Cerebellar nuclear complex (tissue), 1 donor: ENCODE results near the gene SPSB3.
A peak's percentile ranks its signal among the peaks of the same experiment; 100 is the strongest.
"Not testable (repeated sequence)": the region's sequence is repeated elsewhere in the genome, so short reads cannot be mapped to it uniquely, and the experiment has no call there.

Experiments
- DNase-seq, 2 experiments: peaks; one replicate each; lab custom pipeline; 2025; lab: John Stamatoyannopoulos, UW

Gene SPSB3

GRCh38 chr16:1816396-1817275 lies 34.3 kb upstream of the SPSB3 start:
- no peak for DNase-seq

GRCh38 chr16:1815461-1815860 lies 33.1 kb upstream of the SPSB3 start:
- no peak for DNase-seq

- peak in 1 of 2 experiments; percentile 2 for DNase-seq
Measured at GRCh38 chr16:1812732-1813163, 30.4 kb upstream of the SPSB3 start.

DNA sequence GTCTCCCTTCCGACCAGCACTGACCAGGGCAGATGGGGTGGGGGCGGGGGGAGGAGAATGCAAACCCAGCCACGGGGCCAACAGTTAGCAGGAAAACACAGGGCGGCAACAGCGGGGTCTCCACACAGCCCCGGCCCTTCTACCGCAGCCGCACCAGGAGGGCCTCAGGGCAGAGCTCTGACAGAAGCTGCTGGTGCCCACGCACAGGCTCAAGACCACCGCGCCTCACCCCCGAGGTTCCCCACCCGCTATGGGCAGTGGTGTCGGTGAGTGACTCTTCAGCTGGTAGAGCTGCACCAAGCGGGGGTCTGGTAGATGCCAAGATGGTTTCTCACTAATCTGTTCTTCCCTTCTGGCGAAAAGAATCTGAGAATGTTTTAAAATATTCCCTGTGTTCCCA lies 28.2 kb upstream of the SPSB3 start:
- no peak for DNase-seq

GRCh38 chr16:1810106-1810505 lies 27.7 kb upstream of the SPSB3 start:
- DNase-seq = no peak

- no peak for DNase-seq
Measured at GRCh38 chr16:1809281-1809801, 27.0 kb upstream of the SPSB3 start.

- no peak for DNase-seq
Measured at GRCh38 chr16:1808691-1809090, 26.3 kb upstream of the SPSB3 start.

DNA sequence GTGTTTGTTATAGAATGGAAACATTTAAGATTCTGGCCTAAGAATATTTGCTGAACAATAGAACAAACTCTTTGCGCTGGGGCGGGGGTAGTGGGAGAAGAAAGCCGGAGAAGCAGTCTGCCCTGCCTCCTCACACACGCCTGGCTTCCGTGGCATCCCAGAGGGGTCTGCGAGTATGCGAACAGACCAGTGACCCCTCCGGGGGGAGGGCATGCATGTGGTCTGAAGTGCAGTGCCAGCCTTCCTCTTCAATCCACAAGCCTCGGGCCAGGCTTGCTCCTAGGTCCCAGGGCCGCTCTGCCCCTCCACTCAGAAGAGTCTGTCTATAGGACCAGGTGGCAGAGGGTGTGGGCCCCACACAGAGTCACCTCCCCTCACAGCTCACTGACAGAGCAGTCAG lies 25.3 kb upstream of the SPSB3 start:
- DNase-seq = no peak

DNA sequence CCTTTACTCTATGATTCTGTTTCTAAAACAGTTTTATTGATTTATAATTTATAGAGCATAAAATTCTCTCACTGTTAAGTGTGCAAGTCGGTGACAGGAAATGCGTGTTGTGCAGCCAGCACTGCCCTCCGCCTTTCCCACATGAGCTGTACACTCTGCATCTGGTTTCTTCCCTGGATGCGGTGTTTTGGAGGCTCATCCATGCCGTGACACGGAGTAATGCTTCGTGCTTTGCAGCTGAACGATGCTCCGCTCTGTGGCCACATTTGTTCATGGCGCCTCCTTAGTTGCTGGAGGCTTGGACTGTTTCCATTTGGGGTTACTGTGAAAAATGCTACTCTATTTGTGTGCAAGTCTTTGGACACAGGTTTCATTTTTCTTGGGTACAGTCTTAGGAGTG lies 18.3 kb upstream of the SPSB3 start:
- DNase-seq = no peak

DNA sequence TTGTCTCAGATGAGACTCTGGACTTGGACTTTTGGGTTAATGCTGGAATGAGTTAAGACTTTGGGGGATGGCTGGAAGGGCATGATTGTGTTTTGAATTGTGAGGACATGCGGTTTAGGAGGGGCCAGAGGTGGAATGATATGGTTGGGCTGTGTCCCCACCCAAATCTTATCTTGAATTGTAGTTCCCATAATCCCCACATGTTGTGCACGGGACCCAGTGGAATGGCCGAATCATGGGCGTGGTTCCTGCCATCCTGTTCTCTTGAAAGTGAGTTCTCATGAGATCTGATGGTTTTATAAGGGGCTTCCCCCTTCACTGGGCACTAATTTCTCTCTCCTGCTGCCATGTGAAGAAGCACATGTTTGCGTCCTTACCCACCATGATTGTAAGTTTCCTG lies 16.9 kb upstream of the SPSB3 start:
- not testable (repeated sequence) for DNase-seq

- no peak for DNase-seq
Measured at GRCh38 chr16:1794908-1795666, 12.7 kb upstream of the SPSB3 start.

DNA sequence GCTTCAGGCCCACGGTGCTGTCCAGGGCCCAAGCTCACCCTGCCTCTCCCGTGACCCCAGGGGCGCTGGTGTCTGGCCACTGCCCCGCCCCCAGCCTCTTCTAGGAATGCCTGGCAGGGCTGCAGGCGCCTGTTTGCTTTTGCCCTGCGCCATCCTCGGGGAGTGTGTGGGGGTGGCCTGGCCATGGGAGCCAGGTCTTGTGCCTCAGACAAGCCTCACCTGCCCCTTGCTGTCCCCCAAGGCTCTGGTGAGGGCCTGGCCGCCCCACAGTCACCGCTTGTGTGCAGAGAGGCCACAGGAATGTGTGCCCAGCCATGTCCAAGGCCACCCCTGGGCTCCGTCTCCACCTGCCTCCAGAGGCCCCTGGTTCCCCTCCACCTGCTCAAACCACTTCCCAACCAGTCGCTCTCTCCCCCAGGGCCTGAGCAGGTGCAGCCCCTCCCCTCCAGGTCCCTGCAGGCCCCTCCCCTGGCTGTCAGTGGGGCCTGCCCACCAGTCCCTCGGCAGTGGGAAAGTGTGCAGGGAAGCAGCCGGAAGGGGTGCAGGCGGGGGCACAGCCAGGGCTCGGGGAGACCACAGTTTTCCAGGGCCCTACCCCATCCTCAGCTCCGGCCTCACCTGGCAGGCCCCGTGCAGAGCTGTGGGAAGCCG lies 12.0 kb upstream of the SPSB3 start:
- DNase-seq = no peak

DNA sequence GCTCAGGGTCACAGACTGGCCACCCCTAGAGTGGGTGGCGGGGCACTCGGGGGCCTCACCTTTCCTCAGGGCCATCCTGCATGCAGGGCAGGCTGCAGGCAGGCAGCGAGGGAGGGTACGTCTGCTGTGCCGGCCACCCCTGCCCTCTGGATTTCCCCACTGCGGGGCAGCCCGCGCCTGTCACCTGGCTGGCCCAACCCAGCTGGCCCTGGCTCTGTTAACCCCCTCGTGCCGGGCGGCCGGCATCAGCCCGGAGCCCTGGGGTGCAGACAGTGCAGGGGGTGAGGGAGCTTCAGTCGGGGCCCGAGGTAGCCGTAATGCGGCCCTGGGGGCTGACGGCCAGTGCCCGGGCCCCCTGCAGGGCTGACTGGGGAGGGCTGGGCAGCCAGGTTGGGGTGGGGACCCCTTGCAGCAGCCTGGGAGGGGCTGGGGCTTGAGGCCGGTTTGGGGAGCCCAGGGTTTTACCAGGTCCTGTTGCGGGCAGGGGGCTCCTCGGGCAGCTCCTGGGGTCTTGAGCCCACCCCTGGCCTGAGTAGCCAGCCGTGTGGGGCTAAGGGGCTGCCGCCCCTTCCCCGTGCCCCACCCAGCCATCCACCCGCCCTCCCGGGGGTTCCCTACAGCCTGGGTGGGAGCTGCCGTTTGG lies 11.3 kb upstream of the SPSB3 start, which contains the start of gene IGFALS:
Gene IGFALS (minus strand): TSS at position 128 of the 643 bp plus-strand sequence. CDS start 53 bp downstream, at position 75.
- DNase-seq = no peak

GRCh38 chr16:1792836-1793577 lies 10.6 kb upstream of the SPSB3 start:
- DNase-seq = no peak

DNA sequence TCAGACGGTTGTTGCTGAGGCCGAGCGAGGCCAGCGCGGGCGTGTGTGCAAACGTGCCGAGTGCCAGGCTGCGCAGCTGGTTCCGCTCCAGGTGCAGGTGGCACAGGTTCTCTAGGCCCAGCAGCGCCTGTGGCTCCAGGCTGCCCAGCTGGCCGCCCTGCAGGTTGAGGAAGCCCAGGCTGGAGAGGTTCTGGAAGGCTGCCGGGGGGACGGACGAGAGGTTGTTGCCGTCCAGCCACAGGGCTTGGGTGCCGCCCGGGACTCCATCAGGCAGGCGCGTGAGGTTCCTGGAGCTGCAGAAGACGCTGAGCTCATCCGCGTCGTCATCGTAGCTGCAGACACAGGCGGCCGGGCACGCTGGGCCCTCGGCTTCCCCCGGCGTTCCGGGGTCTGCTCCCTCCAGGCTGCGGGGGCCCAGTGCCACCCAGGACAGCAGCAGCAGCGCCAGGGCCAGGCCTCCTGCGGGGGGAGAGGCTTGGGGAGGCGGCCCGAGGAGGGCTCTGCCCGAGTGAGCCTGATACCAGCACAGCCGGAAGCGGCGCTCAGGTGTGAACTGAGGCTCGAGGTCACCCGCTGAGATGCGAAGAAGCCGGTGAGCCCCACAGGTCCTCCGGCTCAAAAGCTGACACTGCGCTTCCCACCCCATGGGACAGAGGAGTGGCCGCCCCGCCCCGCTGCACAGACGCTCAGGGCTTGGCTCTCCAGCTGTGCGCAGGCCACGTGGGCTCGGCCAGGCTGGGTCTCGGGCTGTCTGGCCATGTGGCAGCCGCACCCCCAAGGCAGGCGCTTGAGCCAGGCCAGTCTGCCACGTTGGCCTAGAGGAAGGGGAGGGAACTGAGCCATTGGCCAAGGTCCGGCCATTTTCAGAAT lies 9.8 kb upstream of the SPSB3 start:
- DNase-seq = no peak

DNA sequence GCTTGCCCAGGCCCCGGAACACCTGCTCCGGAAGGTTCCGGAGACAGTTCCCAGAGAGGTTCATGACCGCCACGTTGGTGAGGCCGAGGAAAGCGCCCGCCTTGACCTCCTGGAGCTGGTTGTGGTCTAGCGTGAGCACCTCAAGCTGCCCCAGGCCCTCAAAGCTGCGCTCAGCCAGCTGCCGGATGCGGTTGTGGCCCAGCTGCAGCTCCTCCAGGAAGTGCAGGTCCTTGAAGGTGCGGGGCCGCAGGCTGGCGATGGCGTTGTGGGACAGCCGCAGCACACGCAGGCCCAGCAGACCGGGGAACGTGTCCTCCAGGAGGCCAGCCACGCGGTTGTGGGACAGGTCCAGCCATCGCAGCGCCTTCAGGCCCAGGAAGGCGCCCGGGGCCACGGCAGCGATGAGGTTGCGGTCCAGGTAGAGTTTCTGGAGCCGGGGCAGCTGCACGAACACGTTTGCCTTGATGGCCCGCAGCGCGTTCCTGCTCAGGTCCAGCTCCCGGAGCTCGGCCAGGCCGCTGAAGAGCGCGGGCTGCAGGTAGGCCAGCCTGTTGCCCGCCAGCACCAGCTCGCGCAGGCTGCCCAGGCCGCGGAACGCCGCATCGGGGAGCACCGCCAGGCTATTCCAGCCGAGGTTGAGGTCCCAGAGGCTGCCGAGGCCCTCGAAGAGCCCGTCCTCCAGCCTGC lies 9.0 kb upstream of the SPSB3 start:
- DNase-seq = no peak

DNA sequence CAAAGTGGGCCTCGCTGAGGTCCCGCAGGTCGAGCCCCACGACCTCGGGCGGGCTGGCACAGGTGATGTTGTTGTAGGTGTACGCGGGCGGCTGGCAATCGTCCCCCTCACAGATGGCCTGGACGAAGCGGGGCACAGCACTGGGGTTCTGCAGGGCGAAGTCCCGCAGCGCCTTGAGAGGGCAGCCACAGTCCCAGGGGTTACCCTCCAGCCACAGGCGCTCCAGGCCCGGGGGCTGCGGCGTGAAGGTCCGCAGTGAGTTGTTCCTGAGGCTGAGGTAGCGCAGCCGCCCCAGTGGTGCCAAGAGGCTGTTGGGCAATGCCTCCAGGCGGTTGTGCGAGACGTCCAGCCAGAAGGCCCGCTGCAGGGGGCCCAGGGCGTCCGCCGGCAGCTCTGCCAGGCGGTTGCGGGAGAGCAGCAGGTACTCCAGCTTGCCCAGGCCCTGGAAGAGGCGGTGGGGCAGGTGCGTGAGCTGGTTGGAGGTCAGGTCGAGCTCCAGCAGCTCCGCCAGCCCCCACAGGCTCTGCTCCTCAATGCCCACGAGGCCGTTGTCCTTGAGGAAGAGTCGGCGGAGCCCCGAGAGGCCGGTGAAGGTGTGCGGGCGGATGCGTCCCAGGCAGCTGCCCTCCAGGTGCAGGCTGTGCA lies 8.4 kb upstream of the SPSB3 start:
- DNase-seq = no peak

DNA sequence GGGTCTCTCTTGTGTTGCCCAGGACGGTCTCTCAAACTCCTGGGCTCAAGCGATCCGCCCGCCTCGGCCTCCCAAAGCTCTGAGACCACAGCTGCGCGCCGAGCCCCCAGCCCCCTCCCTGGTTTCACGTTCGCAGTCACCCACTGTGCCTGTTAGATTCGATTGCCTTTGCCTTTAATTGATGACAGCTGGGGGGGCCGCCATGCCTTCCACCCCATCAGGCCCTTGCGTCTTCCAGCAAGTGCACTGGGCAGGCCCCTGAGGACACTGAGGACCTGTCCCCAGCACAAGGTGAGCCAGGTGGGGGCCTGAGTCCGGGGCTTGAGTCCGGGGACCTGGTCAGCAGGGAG lies 7.9 kb upstream of the SPSB3 start:
- no peak for DNase-seq

DNA sequence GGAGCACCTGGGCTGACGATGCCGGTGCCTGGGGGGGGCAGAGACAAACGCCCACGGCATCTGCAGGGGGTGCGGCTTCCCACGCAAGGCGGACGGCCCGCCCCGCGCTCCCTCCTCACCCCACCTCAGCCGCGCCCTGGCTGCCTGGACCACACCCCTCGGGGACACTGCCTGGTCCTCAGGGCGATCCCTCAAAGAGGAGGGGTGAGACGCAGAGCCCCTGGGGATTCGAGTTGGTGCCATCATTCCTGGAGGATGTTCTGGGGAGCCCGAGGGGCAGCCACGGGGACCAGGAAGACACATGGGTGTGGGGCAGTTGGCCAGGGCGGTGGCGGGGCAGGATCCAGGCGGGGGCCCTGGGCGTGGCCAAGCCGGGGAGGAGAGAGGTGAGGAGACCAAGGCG lies 7.3 kb upstream of the SPSB3 start:
- DNase-seq = no peak
